GM04503 (cell line): Measurements from ENCODE around the gene RPL28.
"Not testable (repeated sequence)": the region's sequence is repeated elsewhere in the genome, so short reads cannot be mapped to it uniquely, and the experiment has no call there.

ENCODE experiments used
- DNase-seq: peaks from one replicate; pipeline ENCODE4 v3.0.0-alpha.2; 2012; ENCODE audit warnings: low read depth

Gene RPL28

DNA sequence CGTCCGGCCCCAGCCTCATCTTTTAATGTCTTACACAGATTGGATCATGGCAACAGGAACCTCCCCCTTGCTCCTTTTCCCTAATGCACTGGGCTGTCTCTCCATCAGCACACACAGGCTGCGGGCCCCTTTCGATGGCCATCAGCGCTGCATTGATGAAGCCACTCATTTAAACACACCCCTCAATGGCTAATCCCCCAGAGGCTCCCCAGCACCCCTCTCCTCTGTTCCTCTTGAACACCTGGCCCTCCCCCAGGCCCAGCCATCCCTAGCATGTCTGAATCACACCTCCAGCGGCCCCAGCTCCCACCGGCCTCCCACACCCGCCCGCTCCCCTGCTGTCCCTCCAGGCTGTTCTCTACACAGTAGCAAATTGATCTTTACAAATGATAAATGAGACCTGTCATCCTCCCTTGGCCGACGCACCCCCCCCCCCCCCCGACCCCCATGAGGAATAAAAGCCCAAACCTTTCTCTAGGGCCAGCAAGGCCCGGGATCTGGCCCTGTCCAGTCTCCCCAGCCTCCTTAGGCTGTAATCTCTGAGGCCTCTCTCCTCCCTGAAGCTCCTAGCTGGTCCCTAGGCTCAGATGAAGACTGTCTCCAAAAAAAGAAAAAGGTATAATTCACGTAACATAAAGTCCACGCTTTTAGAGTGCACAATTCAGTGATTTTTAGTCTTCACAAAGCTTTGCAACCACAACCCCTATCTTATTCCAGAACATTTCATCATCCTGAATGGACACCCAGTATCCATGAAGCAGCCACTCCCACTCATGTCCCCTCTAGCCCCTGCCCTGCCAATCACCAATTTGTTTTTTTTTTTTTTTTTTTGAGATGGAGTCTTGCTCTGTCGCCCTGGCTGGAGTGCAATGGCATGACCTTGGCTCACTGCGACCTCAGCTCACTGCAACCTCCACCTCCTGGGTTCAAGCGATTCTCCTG is 7.4 kb downstream of the RPL28 start:
- DNase-seq = no peak

DNA sequence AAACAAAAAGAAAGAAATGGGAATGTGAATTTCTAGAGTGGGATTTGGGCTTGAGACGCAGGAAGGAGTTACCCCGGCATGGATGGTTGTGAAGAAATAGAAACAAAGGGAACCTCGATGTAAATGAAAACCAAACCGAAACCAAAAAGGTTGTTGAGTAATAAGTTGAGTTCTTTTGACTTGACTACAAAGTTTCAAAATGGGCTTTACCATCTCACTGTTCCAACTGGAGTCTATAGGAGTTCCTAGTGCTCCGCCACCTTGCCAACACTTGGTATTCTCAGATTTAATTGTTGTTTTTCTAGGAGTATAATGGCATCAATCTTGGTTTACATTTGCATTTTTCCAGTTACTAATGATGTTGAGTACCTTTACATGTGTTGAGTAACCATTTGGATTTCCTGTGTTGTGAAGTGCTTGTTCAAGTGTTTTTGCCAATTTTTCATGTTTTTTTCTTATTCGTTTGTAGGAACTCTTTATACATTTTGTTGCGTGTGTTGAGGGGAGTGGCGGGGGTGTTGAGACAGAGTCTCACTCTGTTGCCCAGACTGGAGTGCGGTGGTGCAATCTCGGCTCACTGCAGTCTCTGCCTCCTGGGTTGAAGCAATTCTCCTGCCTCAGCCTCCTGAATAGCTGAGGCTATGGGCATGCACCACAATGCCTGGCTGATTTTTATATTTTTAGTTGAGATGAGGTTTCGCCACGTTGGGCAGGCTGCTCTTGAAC is 12.6 kb downstream of the RPL28 start:
- DNase-seq = no peak

DNA sequence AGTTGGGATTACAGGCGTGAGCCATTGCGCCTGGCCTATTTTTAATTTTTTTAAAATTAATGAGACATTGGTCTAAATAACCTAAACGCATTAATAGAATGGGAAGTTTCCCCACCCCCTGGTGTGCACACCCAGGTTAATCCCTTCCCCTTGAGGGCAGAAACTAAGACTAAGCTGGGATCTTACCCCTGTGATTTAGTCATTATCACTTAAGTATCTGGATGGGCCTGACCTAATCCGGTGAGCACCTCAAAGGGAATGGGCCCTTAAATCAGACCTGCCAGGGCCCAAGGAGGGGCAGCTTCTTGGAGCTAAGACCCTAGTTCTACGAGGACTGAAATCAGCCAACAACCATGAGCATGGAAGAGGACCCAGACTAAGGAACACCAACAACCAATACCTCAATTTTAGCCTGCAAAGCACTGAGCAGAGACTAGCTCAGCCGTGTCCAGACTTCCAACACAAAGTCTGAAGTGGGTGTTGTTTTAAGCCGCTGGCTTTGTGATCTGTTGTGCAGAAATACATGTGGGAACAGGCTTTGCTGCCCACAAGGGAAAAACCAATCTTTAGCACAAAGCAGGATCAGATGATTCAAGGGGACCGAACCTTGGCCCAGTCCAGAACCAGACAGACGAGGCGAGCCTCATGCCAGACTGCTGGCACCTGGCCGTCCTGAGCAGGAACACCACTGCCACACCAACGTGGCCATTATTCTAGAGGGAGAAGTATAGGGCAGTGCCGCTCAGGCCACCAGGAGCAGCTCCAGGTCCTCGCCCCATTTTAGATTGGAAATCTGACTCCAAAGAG is 14.8 kb downstream of the RPL28 start:
- no peak for DNase-seq

DNA sequence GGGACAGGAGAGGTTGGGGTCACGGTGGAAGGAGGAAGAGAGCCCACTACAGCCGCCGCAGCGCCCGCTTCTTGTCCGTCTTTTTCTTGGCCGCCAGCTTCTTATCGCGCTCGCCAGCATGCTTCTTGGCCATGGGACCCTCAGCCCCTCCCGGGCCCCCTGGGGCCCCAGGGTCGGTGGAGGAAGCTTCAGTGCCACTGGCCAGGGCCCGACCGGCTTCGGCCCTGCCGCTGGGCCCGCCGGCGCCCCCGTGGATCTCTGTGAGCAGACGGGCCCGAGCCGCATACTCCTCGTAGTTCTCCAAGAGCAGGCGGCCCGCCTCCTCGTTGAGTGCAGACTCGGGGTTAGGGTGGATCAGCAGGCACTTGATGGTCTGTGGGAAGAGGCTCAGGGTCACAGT is 15.7 kb downstream of the RPL28 start:
- not testable (repeated sequence) for DNase-seq

DNA sequence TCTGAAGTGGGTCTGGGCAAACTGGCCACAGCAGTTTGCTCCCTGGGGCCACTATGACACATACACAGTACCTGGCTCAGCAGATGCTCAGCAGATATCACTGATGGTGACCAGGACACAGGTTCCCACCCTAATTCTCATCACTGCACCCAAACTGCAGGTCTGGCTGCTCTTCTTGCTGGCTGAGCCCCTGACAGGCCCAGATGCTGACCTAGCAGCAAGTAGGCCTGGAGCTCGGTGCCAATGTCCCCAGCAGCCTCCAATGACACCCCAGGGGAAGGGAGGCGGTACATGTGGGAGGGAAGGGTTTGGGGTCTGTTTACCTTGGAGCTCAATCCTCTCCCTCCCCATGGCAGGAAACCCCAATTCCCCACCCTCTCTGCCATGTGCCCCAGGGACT is 16.8 kb downstream of the RPL28 start:
- no peak for DNase-seq

DNA sequence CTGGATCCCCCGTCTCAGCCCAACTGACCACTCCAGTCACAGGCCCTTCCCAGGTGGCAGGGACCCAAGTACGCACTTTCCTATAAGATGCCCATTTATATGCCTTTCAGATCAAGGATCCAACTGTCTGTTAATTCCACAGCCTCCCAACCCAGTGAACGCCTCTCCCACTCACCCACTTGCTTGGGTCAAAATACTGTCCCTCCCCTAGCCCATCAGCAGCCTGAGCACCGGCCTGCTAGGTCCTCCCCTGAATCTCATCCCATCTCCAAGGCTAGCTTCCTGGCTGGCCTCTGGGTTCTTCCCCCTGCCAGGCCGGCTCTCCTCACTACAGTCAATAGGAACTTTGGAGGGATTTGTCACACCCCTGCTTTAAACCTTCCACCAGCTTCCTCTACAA is 19.9 kb downstream of the RPL28 start:
- no peak for DNase-seq

DNA sequence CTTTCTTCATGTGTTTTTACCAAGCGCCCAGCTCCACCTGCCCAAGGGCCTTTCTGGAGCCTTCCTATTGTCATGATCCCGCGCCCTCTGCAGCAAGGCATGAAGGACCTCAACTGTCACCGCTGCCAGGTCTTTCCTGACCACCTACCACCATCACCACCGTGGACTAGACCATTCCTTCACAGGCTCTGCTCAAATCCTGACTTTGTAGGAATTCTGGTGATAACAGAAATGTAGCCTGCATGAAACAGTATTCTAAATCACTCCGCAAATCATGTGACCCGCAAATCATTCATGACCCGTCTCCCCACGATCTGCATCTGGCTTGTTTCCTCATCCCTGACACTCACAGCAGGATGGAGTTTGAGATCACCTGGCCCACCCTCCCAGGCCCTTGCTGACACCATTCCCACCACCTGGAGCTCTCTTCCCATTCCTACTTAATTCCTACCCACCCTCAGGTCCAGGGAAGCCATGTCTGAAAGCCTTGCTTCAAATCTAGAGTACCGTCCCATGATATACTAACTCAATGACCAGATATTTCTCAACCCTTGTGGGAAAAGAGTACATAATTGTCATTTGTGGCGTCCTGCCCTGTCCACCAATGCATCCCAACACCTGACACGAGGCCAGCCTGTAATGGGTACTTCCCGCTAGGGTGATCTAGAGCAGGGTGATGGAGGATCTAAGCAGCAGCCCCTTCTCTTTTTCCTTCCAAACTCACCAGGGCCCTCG is 20.5 kb downstream of the RPL28 start:
- DNase-seq = no peak

DNA sequence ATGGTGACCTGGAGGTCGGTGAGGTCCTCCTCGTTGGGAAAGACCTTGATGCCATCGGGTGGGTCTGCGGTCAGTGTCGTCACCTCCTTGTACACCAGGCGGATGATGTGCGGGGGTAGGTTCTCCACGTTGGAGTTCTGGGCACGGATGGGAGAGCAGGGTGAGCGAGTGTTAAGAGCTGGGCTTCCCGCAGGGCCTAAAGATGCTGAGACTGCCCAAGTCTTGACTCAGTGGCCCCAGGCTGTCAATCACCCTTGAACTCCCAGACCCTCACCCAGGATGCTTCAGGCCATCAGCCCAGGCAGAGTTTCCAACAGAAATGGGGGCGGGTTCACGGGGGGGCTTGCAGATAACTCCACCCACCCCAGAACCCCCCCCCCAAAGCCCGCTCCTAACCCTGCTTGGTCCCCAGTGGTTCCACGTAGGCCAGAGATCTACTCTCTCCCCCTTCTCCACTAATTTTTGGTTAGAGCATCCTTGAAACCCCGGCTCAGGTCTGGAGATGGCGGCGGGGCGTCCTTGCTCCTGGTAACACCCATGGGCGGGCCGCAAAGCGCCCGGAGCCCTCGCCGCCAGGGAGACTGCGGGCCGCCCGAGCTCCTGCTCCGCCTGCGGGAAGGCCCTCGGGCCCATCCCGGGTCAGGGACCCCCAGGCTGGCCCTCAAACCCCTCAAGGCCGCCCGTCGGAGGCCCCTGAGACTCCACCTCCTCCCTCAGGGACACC is 21.3 kb downstream of the RPL28 start:
- no peak for DNase-seq

DNA sequence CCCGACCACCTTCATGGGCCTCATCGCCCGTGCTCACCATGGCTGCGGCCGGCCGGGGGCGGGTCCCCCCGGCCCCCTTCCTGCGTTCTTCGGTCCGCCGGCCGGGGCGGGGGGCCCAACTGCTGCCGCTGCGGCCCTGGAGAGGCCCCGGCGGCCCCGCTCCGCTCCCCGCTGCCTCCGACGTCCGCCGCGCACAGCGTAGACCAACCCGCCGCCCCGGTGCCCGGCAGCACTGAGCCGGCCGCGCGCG is 21.7 kb downstream of the RPL28 start, which contains the start of gene UBE2S:
TSS of gene UBE2S (minus strand) at position 239 of the 250 bp plus-strand sequence. CDS start at position 40, 199 bp downstream.
- not testable (repeated sequence) for DNase-seq

DNA sequence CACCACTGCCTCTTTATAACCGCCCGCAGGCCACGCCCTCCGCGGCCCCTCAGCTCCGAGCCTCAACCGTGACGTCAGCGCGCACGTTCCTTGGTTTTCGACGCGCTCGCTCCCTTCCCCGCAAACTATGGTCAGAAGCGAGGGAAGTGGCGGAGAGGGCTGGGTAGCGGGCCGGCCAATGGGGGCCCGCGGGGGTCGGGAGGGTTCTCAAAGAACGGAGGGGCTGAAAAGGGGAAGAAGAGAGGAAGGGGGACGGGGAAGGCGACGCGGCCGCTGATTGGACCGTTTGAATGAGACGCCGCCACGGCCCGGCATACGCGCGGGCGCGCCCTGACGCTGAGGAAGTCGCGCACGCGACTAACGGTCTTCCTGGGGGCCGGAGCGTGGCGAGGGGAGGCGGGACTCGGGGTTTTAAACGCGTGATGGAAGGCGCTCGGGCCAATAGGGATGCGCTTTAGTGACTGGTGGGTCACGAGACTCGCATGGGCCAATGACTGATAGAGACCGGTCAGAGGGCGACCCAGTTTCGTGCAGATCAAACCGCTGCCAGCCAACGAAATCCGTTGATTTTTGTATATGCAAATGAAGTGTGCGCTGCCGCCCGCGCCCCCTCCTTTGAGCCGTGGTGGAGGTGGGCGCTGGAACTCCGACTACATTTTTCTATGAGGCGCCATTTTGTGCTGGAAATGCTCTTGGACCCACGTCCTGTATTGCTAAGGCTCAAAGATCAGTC is 22.2 kb downstream of the RPL28 start:
- peak; percentile 95 for DNase-seq

DNA sequence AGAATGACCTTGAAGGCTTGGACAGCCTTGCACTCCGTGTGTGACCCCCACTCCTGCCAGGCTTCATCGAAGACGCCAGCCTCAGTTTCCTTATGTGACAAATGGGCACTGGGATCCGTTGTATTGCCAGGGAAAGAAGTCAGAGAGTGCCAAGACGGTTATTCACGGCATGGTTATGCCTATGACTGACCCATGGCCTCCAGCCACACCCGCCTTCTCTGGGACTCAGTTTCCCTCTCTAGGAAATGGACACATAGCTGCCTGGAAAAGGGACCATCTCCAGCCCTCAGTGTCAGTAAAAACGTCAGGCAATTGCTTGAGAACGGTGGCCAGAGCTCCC is 22.8 kb downstream of the RPL28 start:
- DNase-seq = no peak

DNA sequence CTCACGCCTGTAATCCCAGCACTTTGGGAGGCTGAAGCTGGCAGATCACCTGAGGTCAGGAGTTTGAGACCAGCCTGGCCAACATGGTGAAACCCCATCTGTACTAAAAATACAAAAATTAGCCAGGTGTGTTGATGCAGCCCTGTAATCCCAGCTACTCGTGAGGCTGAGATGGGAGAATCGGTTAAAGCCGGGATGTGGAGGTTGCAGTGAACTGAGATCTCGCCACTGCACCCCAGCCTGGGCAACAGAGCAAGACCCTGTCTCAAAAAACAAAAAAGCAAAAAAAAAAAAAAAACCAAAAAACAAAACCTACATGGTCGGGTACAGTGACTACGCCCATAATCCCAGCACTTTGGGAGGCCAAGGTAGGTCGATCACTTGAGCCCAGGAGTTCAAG is 23.4 kb downstream of the RPL28 start:
- not testable (repeated sequence) for DNase-seq

DNA sequence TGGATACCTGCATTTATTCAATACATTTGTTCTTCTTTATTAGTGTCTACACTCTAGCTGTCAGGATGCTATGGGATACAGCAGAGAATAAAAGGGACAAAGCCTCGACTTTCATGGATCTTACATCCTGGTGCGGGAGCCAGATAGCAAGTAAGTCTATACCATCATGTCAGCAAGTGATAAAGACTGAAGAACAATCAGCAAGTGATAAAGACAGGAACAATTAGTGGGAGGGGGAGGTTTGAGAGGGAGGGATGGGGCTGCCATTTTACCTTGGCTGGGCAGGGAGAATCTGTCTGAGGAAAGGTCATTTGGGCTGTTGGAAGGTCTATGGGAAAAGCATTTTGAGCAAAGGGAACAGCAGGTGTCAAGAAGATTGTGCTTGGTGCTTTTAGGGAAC is 24.4 kb downstream of the RPL28 start:
- no peak for DNase-seq

DNA sequence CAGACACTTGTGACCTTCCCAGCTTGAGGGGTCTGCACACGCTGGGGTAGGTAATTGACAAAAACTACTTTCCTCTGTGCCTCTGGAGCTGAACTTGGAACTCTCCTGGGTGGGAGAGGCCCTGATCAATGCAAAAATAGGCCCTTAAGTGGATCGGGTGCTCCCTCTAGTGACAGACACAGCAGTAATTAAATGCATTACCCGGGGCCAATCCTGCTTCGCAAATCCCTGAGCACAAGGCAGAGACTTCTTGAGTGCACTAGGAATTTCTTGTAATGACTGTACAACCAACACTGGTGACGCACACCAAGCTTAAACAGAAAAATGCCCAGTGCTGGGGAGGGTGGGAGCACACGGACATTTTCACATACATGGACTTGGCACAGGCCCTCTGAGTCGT is 32.5 kb downstream of the RPL28 start:
- peak; percentile 54 for DNase-seq

DNA sequence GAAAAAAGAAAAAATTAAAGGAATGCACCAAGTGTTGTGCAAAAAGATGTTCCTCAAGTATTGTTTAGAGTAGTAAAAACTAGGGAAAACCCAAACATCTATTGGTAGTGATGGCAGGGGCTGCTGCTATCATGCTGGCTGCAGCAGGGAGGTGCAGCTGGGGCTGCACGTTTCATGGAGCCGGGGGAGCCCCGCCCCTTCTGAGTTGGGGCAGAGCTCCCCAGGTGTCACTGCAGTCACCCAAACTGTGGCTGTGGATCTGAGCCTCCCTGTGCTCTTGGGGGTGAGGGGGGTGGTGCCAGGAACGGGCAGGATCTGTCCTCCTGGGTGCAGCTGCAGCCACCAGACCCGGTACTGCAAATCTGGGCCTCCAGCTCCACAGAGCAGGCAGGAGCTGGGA is 33.4 kb downstream of the RPL28 start:
- DNase-seq = no peak

DNA sequence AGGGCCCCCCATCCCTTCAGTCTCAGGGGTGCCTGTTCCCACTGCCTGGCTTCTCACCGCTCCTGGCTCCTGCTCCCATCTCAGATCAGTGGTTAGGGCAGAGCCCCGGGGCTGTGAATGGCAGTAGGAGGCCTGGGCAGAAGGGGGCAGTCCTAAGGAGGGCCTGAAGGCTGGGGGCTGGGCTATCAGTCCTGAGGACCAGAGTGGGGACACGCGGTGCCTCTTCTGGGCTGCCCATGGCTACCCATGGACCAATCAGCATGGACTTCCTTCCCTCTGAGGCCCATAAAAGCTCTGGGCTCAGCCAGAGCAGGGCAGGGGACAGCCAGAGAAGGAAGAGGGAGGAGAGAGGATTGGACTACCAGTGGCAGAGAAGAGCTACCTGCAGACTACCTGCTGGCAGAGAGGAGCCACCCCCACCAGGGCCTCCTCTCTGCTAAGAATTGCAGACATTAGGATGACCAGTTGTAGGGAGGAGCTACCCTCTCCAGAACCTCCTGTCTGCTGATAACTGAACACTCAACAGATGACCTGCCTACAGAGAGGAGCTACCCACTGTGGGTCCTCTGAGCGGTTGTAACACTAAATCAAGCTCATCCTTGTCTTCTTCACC is 34.0 kb downstream of the RPL28 start:
- no peak for DNase-seq

DNA sequence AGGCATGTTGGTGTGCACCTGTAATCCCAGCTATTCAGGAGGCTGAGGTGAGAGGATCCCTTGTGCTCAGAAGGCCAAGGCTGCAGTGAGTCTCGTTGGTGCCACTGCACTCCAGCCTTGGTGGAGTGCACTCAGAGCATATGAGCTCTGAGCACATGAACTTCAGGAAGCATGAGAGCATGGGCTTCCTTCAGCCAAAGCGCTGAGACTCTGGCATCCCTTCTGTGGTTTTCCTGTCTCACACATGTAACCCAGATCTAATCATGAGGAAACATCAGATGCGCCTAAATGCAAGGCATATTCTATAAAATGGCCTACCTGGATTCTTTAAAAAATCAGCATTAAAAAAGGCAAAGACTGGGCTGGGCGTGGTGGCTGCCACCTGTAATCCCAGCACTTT is 35.5 kb downstream of the RPL28 start:
- not testable (repeated sequence) for DNase-seq

DNA sequence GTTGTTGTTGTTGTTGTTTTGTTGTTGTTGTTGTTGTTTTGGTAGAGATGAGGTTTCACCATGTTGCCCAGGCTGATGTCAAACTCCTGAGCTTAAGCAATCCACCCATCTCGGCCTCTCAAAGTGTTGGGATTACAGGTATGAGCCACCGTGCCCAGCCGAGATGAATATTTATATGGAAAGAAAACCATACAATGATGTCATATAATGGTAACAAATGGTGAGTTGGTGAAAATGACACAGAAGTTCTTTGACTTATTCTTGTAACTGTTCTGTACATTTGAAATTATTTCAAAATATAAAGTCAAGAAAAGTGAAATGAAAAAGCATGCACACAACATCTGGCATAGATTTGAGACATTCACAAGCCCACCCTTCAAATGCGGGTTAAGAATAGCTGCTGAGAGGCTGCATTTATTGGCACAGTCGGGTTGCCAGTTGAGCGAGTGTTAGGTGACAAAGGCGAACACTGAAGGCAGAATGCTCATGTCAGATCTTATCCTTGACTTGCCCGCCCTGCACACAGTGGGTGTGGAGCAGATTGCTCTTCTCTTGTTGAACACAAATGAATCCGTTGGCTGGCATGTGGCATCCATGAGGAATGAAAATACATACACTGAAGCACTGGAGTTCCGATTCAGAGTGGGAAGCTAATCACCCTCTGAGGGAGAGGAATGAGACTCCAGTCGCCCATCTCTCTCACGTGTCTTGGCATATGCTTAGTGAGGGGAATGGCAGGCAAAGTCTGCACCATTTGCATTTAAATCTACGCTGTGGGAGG is 37.7 kb downstream of the RPL28 start:
- no peak for DNase-seq

DNA sequence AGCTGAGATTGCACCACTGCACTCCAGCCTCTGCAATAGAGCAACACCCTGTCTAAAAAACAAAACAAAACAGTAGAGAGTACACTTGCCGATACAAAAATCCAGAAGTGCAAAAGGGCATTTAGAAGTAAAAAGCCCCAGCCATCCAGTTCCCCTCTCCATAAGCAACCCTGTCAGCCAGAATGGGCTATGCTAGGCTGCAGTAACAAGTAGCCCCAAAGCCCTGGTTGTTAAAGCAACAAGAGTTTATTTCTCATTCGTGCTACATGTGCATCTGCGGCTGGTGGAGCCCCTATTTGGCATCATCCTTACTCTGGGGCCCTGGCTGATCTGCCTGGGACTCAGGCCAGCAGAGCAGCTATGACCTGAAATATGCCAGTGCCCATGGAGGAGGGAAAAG is 38.8 kb downstream of the RPL28 start:
- no peak for DNase-seq
